Stimulated activated CD4-positive, alpha-beta T cell treated with anti-CD3 and anti-CD28 coated beads, TNF-alpha, amount 100 ng/mL, for 1 hour (primary cell): Measurements from ENCODE around the gene SNCB.

ENCODE experiments used
- DNase-seq, 3 donors: peaks; one replicate each; pipeline ENCODE4 v3.0.0-alpha.2; 2020; ENCODE audit warnings: low read depth in 3 of 3, low spot score in 1 of 3

The SNCB gene

DNA sequence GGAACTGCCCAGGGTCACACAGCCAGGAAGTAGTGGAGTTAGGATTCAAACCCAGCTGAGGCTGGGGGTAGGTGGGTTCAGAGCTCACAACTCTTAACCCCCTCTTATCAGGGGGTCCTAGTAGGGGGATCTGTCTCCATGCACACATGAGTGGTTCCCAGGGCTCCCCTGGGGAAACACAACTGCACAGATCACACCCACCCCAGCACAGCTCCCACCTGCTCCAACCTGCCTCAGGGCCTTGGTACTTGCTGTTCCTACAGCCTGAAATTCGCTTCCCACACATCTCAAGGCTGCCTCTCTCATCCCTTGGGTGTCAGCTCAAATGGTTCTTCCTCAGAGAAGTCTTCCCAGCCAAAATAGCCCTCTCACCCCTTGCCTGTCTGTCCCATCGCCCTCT lies 4.8 kb downstream of the SNCB start:
- DNase-seq: no peak

- no peak for DNase-seq
Measured at GRCh38 chr5:176624938-176625337, 5.4 kb downstream of the SNCB start.

DNA sequence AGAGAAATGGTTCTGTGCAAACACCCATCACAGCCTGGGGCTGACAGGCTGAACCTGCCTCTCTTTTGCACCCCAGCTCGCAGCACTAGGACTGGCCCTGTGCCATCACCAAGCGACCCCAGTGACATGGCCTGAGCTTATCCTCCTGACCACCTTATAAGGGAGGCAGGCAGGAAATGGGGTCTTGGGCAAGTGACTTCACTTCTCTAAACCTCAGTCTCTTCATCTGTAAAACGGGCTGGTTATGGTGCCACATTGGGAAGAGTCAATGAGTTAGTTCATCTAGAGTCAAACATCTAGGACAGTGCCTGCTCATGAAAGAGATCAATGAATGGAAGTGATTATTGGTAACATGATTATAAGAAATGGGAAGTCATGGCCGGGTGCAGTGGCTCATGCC lies 6.2 kb downstream of the SNCB start:
- no peak for DNase-seq

GRCh38 chr5:176621661-176622079 lies 8.7 kb downstream of the SNCB start:
- no peak for DNase-seq

DNA sequence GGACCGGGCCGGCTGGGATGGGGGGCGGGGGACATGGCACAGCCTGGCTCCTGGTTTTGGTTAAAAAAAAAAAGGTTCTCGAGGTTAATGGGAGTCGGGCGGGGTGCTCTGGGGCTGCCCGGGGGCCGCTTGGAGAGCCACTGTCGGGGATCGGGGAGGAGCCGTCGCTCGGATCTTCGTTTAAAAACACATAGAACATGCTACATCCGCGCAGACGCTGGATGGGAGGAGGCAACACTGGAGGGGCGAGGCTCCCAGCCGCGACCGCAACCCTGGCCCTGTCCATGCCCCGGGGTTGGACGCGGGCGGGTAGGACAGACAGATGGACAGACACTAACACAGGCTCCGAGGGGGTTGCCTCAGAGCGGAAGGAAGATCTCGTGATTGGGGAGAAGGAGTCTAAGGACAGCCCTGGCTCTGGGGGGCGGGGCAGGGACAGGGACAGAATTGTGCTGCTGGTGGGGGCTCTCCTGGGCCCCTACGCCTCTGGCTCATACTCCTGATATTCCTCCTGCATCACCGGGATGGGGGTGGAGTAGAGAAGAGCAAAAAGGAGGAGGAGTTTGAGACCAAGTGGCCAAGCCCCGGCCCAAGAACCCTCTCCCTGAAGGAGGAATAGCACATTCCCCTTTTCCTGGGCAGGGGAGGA lies 9.9 kb downstream of the SNCB start:
- DNase-seq: no peak

DNA sequence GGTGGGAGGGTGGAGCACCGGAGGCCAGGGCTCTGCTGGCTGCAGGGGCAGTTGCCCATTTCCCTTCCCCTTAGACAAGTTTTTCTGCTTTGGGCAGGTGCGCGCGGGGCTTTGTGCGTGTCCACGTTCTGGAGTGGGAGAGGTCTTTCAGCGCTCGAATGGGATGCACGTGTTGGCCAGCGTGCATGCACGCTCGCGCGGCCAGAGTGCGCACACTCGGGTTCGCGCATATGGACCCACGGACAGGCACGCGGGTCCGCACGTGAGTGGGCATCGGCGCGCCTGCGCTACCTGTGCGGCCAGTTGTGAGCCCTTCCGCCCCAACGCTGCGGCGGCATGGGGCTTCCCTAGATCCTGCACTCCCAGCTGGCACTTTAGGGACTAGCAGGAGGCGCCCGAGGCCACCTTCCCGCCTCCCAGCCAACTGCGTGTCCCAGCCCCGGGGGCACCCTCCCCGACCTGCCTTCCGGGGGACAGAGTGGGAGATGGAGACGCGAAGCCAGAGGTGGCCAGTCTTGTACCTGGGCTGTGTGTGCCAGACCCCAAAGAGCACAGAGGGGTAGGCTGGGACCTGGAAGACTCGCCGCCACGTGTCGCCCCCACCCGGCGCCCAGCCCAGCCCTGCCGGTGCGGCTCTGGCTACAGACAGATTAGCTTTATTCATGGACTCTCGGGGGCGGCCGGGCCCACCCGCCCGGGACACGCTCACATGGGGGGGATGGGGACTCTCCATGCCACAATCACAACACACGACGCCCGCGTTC lies 10.6 kb downstream of the SNCB start:
- DNase-seq: no peak

GRCh38 chr5:176619203-176619568 lies 11.1 kb downstream of the SNCB start:
- DNase-seq: peak; percentile 31 to 65 (median 33)

GRCh38 chr5:176618783-176619182 lies 11.6 kb downstream of the SNCB start:
- no peak for DNase-seq

DNA sequence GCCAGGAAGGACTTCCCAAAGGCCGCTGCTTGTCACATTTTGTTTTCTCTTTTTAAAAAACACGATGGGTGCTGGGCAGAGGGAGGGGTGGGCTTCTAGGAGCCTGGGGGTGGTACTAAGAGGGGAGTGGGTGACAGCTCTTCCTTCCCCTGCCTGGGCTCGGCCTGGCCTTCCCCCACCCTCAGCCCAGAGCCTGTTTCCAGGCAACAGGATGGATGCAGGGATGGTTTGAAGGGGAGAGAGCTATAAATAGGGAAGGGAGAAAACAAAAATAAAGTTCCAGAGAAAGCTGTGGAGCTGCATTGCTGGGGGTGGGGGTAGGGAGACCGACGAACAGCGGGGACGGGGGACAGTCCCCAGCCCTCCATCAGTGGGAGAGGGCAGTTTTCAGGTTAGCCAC lies 13.8 kb downstream of the SNCB start:
- DNase-seq: no peak

DNA sequence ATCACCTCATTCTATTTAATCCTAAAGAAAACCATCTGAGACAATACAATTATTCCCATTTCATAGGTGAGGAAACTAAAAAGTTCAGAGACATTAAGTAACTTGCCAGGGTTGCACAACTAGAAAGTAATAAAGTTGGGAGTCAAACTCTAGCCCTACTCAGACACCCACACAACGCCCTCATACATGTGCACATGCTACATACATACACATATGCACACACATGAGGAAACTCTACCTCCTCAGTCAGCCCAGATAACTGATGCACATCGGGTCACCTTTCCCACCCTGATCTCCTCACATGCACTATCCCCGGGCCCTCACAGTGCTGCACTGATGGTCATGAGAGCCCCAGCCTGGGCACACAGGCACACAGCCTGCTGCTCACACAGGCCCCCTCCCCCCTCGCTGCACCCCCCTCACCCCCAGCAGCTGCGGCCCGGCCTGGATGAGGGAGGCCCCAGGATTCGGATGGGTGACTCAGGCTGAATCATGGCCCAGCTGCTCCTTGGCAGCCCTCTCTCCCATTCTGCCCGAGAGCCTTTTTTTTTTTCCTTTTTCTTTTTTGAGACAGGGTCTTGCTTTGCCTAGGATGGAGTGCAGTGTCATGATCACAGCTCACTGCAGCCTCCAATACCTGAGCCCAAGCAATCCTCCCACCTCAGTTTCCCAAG lies 15.4 kb downstream of the SNCB start:
- DNase-seq: no peak

DNA sequence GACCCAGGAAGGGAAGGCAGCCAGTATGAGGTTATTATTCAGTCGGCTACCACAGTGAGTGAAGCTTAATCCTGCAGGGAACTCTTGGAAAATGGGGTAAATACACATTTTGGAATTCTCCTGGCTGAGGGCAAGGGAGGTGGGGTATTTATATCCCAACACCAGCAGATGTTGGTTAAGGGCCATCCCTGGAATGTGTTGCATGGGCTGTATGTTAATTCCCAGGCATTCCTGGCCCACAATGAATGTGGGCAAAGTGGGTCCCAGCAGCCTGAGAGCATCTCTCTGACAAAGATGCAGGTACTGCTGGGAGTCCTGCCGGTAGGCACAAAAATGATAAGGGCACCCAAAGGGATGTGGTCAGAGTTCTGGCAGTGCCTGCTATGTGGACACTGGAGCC lies 17.5 kb downstream of the SNCB start:
- DNase-seq: no peak

GRCh38 chr5:176612008-176612407 lies 18.3 kb downstream of the SNCB start:
- no peak for DNase-seq

DNA sequence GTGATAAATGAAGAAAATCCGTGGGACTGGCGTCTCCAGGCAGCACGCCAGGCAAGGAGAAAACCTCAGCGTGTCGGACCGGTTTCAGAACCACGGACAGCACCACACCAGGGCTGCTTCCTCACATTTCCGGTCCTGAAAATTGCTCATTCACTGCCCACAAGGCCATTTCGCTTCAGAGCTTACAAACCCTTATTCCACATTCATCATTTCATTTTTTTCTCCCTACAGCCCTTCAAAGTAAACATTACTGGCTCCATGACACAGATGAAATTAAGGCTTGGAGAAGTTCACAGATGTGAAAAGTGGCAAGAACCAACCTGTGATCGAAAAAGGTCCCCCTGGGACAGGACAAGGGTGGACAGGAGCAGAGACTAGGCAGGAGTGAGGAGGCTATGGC lies 18.9 kb downstream of the SNCB start:
- DNase-seq: peak in 1 of 3 donors; percentile 22

GRCh38 chr5:176610435-176610773 lies 19.9 kb downstream of the SNCB start:
- DNase-seq: no peak

DNA sequence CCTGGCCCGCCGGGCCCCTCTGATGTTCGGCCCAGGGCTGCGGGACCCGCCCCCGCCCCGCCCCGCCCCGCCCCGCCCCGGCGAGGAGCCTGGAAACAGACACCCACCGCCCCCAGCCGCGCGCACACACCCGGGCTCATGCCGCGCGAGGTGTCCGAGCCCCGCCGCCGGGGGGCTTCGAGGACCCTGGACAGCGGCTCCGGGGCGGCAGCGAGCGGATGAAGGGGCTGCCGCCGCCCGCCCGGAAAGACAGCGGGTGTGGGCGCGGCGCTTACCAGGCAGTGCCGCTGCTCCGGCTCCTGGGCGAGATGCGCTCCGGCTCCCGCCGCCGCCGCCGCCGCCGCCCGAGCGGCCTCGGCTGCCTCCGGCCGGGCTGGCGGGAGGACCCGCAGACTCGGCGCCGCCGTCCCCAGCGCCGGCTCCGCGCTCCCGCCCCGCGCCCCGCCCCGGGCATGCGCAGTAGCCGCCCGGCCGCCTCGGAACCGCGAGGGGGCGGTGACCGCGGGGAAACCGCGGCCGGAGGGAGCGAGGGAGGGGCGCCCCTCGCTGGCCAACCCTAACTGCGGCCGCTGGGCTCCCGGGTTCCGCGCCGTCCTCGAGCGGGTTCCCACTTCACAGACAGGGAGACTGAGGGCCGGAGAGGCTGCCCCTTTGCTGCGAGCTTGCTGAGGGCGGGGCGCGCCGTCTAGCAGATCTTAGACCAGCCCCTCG lies 20.5 kb downstream of the SNCB start, which contains the start of gene GPRIN1:
TSS of gene GPRIN1 (minus strand) at position 433 of the 711 bp plus-strand sequence. CDS start 10,322 bp downstream, outside the sequence.
- DNase-seq: peak in 2 of 3 donors; percentile 22 to 50

DNA sequence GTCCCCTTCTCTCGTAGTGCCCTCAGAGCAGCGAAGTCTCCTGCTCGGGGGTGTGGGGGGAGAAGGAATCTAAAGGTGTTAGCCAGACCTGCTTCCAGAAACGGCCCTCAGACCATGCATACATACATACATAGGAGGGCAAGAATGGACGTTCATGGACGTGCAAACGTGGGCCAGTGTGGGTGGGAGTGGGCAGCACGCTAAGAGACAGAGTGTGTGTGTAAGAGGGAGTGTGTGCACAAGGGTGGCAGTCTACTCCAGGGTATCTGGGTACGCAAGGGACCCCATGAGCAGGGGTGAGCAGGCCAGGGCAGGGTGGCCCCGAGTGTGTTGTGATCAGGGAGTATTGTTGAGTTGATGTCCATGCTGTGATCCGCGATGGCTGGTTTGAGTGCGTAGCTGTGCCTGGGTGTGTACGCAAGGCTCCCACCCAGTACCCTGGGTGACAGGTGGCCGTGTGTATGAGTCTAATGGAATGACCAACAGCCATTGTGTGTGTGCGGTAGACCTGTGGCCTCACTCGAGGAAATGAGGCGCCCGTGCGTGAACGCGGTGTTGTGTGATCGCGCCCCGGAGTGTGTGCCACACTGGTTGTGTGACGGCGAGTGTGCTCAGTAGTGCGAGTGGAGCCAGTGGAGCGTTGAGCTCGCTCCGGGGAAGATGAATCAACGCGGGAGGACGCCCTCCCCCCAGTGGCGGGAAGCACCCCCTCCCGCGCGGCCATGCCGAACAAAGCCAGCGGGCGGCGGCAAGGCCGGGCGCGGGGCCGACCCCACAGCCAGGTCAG lies 21.2 kb downstream of the SNCB start:
- DNase-seq: no peak

DNA sequence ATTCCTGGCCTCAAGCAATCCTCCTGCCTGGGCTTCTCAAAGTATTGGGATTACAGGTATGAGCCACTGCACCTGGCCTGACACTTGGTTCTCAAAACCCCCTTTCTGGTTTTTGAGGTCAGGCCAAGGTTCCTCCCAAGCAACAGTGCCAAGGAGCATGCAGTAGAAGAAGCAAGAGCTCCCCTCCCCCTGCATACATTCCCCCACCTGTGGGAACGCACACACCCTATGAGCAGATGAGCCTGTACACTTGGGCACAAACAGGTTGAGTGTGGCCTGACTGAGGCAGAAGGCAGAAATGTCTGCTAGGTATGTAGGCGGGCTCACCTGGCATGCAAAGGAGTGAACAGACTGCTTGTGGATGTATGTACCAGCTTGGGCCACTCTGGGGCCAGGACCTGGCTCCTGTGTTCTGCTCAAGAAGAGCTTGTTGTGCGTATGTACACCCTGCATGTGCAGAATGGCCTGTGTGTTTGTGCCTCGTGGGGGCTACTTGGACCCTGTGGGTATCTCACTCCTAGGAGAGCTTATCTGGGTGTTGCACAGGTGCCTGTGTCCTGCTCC lies 22.1 kb downstream of the SNCB start:
- DNase-seq: no peak

DNA sequence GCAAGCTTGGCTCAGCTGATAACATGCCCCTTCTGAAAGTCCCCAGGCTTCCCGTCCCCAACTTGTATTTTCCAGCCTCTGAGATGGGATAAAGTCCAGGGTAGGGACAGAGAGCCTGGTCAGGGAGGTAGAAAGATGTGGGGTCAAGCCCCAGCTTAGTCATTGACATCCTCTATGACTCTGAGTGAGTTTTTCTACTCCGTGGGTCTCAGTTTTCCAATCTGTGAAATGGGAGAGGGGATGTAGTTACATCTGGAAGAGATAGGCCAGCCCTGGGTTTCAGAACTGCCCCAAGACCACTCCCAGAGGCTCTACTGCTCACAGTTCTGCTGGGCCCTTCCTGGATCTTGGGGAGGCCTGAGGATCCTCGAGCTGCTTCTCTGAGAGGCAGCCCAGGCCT lies 23.5 kb downstream of the SNCB start:
- DNase-seq: no peak

- no peak for DNase-seq
Measured at GRCh38 chr5:176606032-176606431, 24.3 kb downstream of the SNCB start.

GRCh38 chr5:176603091-176603490 lies 27.2 kb downstream of the SNCB start:
- no peak for DNase-seq
